GM21381 (cell line): Measurements from ENCODE around the gene RPS23.

Experiments used
- ATAC-seq: cut with Tn5 transposase; IDR thresholded peaks from one replicate; pipeline ENCODE4 v1.9.1; 2021; ENCODE audit warnings: mild to moderate bottlenecking, moderate library complexity; ENCODE audit not compliant: unreplicated experiment

RPS23 gene

DNA sequence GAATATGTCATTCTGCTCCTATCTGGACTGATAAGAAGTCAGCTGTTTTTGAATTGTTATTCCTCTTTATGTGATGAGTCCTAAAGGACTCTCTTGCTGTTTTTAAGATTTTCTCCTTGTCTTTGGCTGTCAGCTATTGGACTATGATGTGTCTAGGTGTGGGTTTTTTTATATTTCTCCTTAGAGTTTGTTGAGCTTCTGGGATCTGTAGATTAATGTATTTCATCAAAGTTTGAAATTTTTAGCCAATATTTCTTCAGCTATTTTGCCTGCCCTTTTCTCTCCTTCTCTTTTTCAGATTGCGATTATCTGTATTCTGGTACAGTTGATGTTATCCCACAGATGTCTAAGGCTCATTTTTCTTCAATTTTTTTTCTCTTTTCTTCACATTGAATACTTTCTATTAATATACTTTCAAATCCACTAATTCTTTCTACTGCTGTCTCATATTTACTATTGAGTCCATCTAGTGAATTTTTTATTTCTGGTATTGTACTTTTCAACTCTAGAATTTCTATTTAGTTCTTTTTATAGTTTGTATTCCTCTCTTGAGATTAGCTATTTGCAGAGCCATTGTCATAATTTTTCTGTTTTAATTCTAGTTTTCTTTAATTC, 31.1 kb downstream of the RPS23 start:
- no peak for ATAC-seq

GRCh38 chr5:82244854-82245635, 33.1 kb downstream of the RPS23 start:
- ATAC-seq: no peak

- ATAC-seq: no peak
Measured at GRCh38 chr5:82244151-82244550, 34.0 kb downstream of the RPS23 start.

- ATAC-seq: no peak
Measured at GRCh38 chr5:82234885-82235284, 43.3 kb downstream of the RPS23 start.

DNA sequence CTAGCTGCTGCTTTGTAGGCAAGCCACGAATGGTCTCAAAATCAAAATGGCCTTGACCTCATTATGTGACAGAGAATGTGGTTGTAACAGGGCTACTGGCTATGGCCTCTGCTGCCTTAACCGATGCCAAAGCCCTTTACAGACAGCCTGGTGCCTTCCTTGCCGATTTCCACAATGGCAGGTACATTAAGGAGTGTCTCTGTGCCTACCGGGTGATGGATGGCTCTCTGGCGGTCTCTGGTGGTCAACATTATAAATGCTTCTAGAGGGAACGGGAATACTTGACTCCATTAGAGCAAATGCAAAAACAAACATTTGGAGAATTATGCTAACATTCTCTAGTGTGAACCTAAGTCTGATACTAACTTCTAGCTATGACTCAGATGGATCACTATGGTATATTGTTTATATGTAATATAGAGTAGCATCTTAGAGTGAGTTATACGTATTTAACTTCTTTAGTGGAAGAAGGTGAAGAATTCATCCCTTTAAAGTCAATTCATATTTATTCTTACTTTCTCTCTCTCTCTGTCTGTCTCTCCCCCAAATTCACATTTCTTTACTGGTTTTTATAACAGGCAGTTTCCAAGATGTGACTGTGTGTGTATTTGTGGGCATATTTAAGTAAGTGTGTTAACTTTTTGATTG, 52.5 kb downstream of the RPS23 start:
- ATAC-seq: peak; percentile 96
